Activated B cell treated with CpG ODN at 0.5 μM for 24 hours (primary cell): ENCODE results near the gene TEP1. TPM values are rescaled to one million over a fixed set of nuclear protein-coding genes. Genes with fewer than 3 reads are reported as not detected.
A peak's percentile ranks its signal among the peaks of the same experiment; 100 is the strongest.

Experiments
- ATAC-seq: fragments of 200-7000 bp; cut with Tn5 transposase; one replicate; pipeline ENCODE4 v1.10.0; 2021; ENCODE audit warnings: low read depth, mild to moderate bottlenecking, moderate library complexity
- CTCF ChIA-PET: fragments of 350-600 bp; sonication (Branson Sonifier 250); formaldehyde crosslinking; loops from one replicate; lab custom pipeline; 2021; ENCODE audit warnings: antibody characterized with exemption; lab: Charles Lee
- POLR2A ChIA-PET: fragments of 350-600 bp; sonication (Branson Sonifier 250); formaldehyde crosslinking; loops from one replicate; lab custom pipeline; 2021; ENCODE audit warnings: antibody characterized with exemption; lab: Charles Lee
- DNase-seq: peaks from one replicate; pipeline ENCODE4 v3.0.0; 2022
- H3K27ac Mint-ChIP-seq: one replicate; pipeline ENCODE4 v1.8.0; 2020; ENCODE audit warnings: mixed read lengths
- H3K27me3 Mint-ChIP-seq: one replicate; pipeline ENCODE4 v1.8.0; 2021; ENCODE audit warnings: mixed read lengths
- H3K36me3 Mint-ChIP-seq: one replicate; pipeline ENCODE4 v1.8.0; 2021; ENCODE audit warnings: low read depth, mixed read lengths
- H3K4me1 Mint-ChIP-seq: one replicate; pipeline ENCODE4 v1.8.0; 2021; ENCODE audit warnings: mixed read lengths
- H3K4me3 Mint-ChIP-seq: one replicate; pipeline ENCODE4 v1.8.0; 2020; ENCODE audit warnings: mild to moderate bottlenecking, mixed read lengths
- H3K9me3 Mint-ChIP-seq: one replicate; pipeline ENCODE4 v1.8.0; 2020; ENCODE audit warnings: mixed read lengths
- CTCF ChIP-seq: fragments of 200-600 bp; IDR thresholded peaks from one replicate; pipeline ENCODE4 v1.8.0; 2022; ENCODE audit warnings: antibody characterized with exemption, mild to moderate bottlenecking
- intact Hi-C: fragments of 100-400 bp; cut with micrococcal nuclease; formaldehyde crosslinking; loops from one replicate; pipeline ENCODE4 v1.15.1; 2024
- total RNA-seq: library from RNA; stranded (reverse); gene quantifications from 2 replicates; pipeline ENCODE4 v1.2.3, GENCODE V29; 2022

TEP1 gene
- total RNA-seq, 1 donor from 2014 or later = 120 TPM

GRCh38 chr14:20381341-20381740 is 32.0 kb downstream of the TEP1 start:
- Mint-ChIP-seq H3K36me3 (peaks cover 95% of the 10 kb centered on the region), H3K4me1 (no peaks in the 10 kb centered on the region), H3K27ac (no peak overlapping the region), H3K4me3 (no peak overlapping the region), H3K9me3 (no peaks in the 10 kb centered on the region), H3K27me3 (no peaks in the 10 kb centered on the region)
- intact Hi-C loops = no loop called here
- TF ChIP-seq CTCF = no peak
- DNase-seq (no peak), ATAC-seq (no peak)
- CTCF ChIA-PET = no interaction called here
- POLR2A ChIA-PET = no interaction called here

DNA sequence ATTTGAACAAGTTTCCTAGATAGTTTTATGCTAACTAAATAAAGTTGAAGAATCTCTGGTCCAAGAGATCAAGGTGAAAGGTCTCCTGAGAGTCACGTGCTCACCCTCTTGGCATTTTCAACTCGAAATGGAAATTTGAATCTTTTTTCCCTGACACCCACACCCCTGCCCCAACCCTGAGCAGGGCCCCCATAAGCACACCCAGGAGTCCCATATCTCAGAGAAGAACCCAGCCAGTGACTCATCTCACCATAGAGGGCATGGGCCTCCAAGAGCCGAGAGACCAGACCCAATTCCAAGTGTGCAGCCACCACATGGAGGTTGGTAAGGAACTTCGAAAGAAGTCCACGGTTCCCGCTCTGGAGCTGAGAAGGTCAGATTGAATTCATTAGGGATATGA is 32.6 kb downstream of the TEP1 start:
- H3K27ac Mint-ChIP-seq = no peak overlapping the region
- ATAC-seq (no peak), DNase-seq (no peak)
- H3K9me3 Mint-ChIP-seq = no peaks in the 10 kb centered on the region
- H3K36me3 Mint-ChIP-seq = peaks cover 95% of the 10 kb centered on the region
- H3K4me1 Mint-ChIP-seq = no peaks in the 10 kb centered on the region
- intact Hi-C loops = no loop called here
- no peaks in the 10 kb centered on the region for H3K27me3 Mint-ChIP-seq
- no peak overlapping the region for H3K4me3 Mint-ChIP-seq
- ChIA-PET CTCF (no interaction called here), POLR2A (interaction anchor here (0.8 kb wide), 1 partner anchor 38 kb away, joined by 3 read pairs; the partner anchor contains the start of gene PARP2)
- TF ChIP-seq CTCF = no peak

DNA sequence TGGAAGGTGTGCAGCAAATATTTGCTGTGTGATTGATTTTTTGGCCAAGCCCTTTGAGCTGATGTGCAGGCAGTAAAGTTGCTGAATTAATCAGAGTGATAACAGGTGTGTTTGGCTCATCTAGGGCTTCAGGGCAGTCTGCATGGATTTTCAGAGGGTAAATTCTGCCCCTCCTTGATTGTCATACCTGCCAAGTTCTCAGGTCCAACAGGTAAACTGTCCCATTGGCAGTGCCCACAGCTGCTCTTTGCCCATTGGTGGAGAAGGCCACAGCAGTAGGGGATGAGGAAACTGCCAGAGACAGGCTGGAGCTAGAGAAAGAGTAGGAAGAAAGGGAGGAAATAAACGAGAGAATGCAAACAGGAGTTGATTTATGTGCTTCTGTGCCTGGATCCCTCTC is 33.6 kb downstream of the TEP1 start:
- Mint-ChIP-seq H3K36me3 (peaks cover 94% of the 10 kb centered on the region), H3K9me3 (no peaks in the 10 kb centered on the region), H3K27me3 (no peaks in the 10 kb centered on the region), H3K27ac (no peak overlapping the region), H3K4me1 (no peaks in the 10 kb centered on the region), H3K4me3 (no peak overlapping the region)
- intact Hi-C loops = no loop called here
- DNase-seq (no peak), ATAC-seq (no peak)
- ChIA-PET CTCF (no interaction called here), POLR2A (interaction anchor here (0.8 kb wide), 1 partner anchor 37 kb away, joined by 3 read pairs; the partner anchor contains the start of gene PARP2)
- no peak for TF ChIP-seq CTCF

GRCh38 chr14:20377171-20377570 is 36.1 kb downstream of the TEP1 start:
- no peaks in the 10 kb centered on the region for H3K4me1 Mint-ChIP-seq
- no peak for ATAC-seq
- ChIA-PET POLR2A (no interaction called here), CTCF (no interaction called here)
- TF ChIP-seq CTCF = no peak
- DNase-seq = no peak
- H3K27ac Mint-ChIP-seq = no peak overlapping the region
- peaks cover 93% of the 10 kb centered on the region for H3K36me3 Mint-ChIP-seq
- H3K9me3 Mint-ChIP-seq = no peaks in the 10 kb centered on the region
- H3K27me3 Mint-ChIP-seq = no peaks in the 10 kb centered on the region
- no peak overlapping the region for H3K4me3 Mint-ChIP-seq
- intact Hi-C loops = no loop called here

GRCh38 chr14:20376071-20376588 is 37.2 kb downstream of the TEP1 start:
- intact Hi-C loops = no loop called here
- DNase-seq = no peak
- Mint-ChIP-seq H3K36me3 (peaks cover 94% of the 10 kb centered on the region), H3K4me3 (no peak overlapping the region), H3K27me3 (no peaks in the 10 kb centered on the region), H3K9me3 (no peaks in the 10 kb centered on the region), H3K27ac (peak overlapping the region; percentile 6), H3K4me1 (no peaks in the 10 kb centered on the region)
- CTCF ChIA-PET = no interaction called here
- no peak for TF ChIP-seq CTCF
- POLR2A ChIA-PET = interaction anchor here (0.5 kb wide), 1 partner anchor 33 kb away, joined by 14 read pairs; the partner anchor contains the start of gene PARP2
- no peak for ATAC-seq
